ENCODE data around the gene KCNJ1.

KCNJ1 gene

GRCh38 chr11:128882451-128882850 is 15.4 kb upstream of the KCNJ1 start:
- no peak for DNase-seq (ENCODE audit: low spot score)

GRCh38 chr11:128881221-128881620 is 14.1 kb upstream of the KCNJ1 start:
- DNase-seq (ENCODE audit: low spot score), result no peak

- DNase-seq (ENCODE audit: low spot score), result no peak
Measured at GRCh38 chr11:128879817-128880216, 12.7 kb upstream of the KCNJ1 start.

GRCh38 chr11:128878455-128878854 is 11.4 kb upstream of the KCNJ1 start:
- no peak for DNase-seq (ENCODE audit: low spot score)

- no peak for DNase-seq (ENCODE audit: low spot score)
Measured at GRCh38 chr11:128877726-128878125, 10.6 kb upstream of the KCNJ1 start.

- DNase-seq (ENCODE audit: low spot score), result no peak
Measured at GRCh38 chr11:128876133-128876650, 9.1 kb upstream of the KCNJ1 start.

- no peak for DNase-seq (ENCODE audit: low spot score)
Measured at GRCh38 chr11:128874427-128874826, 7.3 kb upstream of the KCNJ1 start.

- DNase-seq (ENCODE audit: low spot score), result no peak
Measured at GRCh38 chr11:128872594-128872993, 5.5 kb upstream of the KCNJ1 start.

GRCh38 chr11:128872094-128872493 is 5.0 kb upstream of the KCNJ1 start:
- no peak for DNase-seq (ENCODE audit: low spot score)

- no peak for DNase-seq (ENCODE audit: low spot score)
Measured at GRCh38 chr11:128871168-128871610, 4.1 kb upstream of the KCNJ1 start.

- DNase-seq (ENCODE audit: low spot score), result no peak
Measured at GRCh38 chr11:128868841-128869671, 2.0 kb upstream of the KCNJ1 start.

GRCh38 chr11:128865490-128865889 is 1.6 kb downstream of the KCNJ1 start:
- DNase-seq (ENCODE audit: low spot score), result no peak

GRCh38 chr11:128862908-128863660 is 4.0 kb downstream of the KCNJ1 start:
- no peak for DNase-seq (ENCODE audit: low spot score)

- no peak for DNase-seq (ENCODE audit: low spot score)
Measured at GRCh38 chr11:128862406-128862805, 4.7 kb downstream of the KCNJ1 start.

GRCh38 chr11:128860571-128861361 is 6.3 kb downstream of the KCNJ1 start:
- no peak for DNase-seq (ENCODE audit: low spot score)

- DNase-seq (ENCODE audit: low spot score), result peak; percentile 47
Measured at GRCh38 chr11:128859563-128860441, 7.3 kb downstream of the KCNJ1 start.

- DNase-seq (ENCODE audit: low spot score), result no peak
Measured at GRCh38 chr11:128857341-128857740, 9.8 kb downstream of the KCNJ1 start.

- DNase-seq (ENCODE audit: low spot score), result no peak
Measured at GRCh38 chr11:128856241-128856640, 10.9 kb downstream of the KCNJ1 start.

GRCh38 chr11:128854841-128855240 is 12.3 kb downstream of the KCNJ1 start:
- DNase-seq (ENCODE audit: low spot score), result no peak

- no peak for DNase-seq (ENCODE audit: low spot score)
Measured at GRCh38 chr11:128853559-128853958, 13.5 kb downstream of the KCNJ1 start.

- no peak for DNase-seq (ENCODE audit: low spot score)
Measured at GRCh38 chr11:128852327-128853023, 14.6 kb downstream of the KCNJ1 start.
